H1 (cell line): ENCODE data around the gene SLIT3. TPM values are rescaled to one million over a fixed set of nuclear protein-coding genes. Genes with fewer than 3 reads are reported as not detected.
A peak's percentile ranks its signal among the peaks of the same experiment; 100 is the strongest.

ENCODE experiments used
- CTCF ChIA-PET: fragments of 300-600 bp; sonication (Branson Sonifier 250); formaldehyde crosslinking; loops from one replicate; lab custom pipeline; 2021; ENCODE audit not compliant: partially characterized antibody; lab: Charles Lee
- POLR2A ChIA-PET: fragments of 300-600 bp; sonication (Branson Sonifier 250); formaldehyde crosslinking; loops from one replicate; lab custom pipeline; 2021; ENCODE audit warnings: inconsistent platforms; ENCODE audit not compliant: partially characterized antibody; lab: Charles Lee
- DNase-seq, 2 experiments: peaks; one replicate each; pipeline versions ENCODE4 v3.0.0 to v3.0.0-alpha.2; 2010 to 2022; ENCODE audit warnings: low spot score in 2 of 2, low read depth in 1 of 2, mixed read lengths in 1 of 2
- FAIRE-seq: peaks from 2 replicates; lab custom pipeline; 2011; peaks lifted over from hg19 to GRCh38; lab: Jason Lieb, UNC
- H2AFZ ChIP-seq: 2 replicates; pipeline ENCODE4 v1.8.1; 2012; ENCODE audit warnings: low read length, inconsistent platforms
- H2AK5ac ChIP-seq: 2 replicates; pipeline ENCODE4 v1.6.1; 2013; ENCODE audit warnings: low read depth, low read length
- H2BK120ac ChIP-seq: replicated peaks from 2 replicates; pipeline ENCODE3; 2013; ENCODE audit warnings: low read depth, low read length, inconsistent platforms
- H2BK12ac ChIP-seq: 2 replicates; pipeline ENCODE4 v1.6.1; 2013; ENCODE audit warnings: low read depth, low read length
- H2BK15ac ChIP-seq: 2 replicates; pipeline ENCODE4 v1.6.1; 2013; ENCODE audit warnings: low read length
- H2BK20ac ChIP-seq: 2 replicates; pipeline ENCODE4 v1.6.1; 2013; ENCODE audit warnings: low read length
- H2BK5ac ChIP-seq: 2 replicates; pipeline ENCODE4 v1.6.1; 2013; ENCODE audit warnings: low read depth, low read length
- H3K14ac ChIP-seq: 2 replicates; pipeline ENCODE4 v1.6.1; 2013; ENCODE audit warnings: inconsistent platforms; ENCODE audit not compliant: insufficient read length
- H3K18ac ChIP-seq: 2 replicates; pipeline ENCODE4 v1.6.1; 2013; ENCODE audit warnings: low read length; ENCODE audit errors: extremely low read depth
- H3K23ac ChIP-seq: 2 replicates; pipeline ENCODE4 v1.6.1; 2013; ENCODE audit warnings: inconsistent platforms; ENCODE audit not compliant: insufficient read length
- H3K23me2 ChIP-seq: 2 replicates; pipeline ENCODE4 v1.6.1; 2013; ENCODE audit warnings: low read depth, low read length
- H3K27ac ChIP-seq: 2 replicates; pipeline ENCODE4 v1.6.1; 2011; ENCODE audit warnings: low read depth, low read length, inconsistent platforms
- H3K27me3 ChIP-seq, 4 experiments: replicated peaks in 1 of 4; 1 replicate in 1 of 4; 2 replicates in 3 of 4; pipeline versions ENCODE4 v1.6.1 to v1.8.1; 2011 to 2013; ENCODE audit warnings: low read length in 3 of 4, mild to moderate bottlenecking in 3 of 4, inconsistent platforms in 2 of 4, mixed read lengths in 2 of 4, moderate library complexity in 1 of 4; ENCODE audit not compliant: control insufficient read depth in 3 of 4, insufficient read depth in 3 of 4; ENCODE audit errors: extremely low read depth in 1 of 4
- H3K36me3 ChIP-seq, 4 experiments: 2 replicates each; pipeline versions ENCODE4 v1.6.1 to v1.8.1; 2011 to 2013; ENCODE audit warnings: mild to moderate bottlenecking in 4 of 4, low read length in 3 of 4, moderate library complexity in 2 of 4, control low read depth in 1 of 4, inconsistent platforms in 1 of 4; ENCODE audit not compliant: insufficient read depth in 4 of 4, control insufficient read depth in 2 of 4
- H3K4ac ChIP-seq: replicated peaks from 2 replicates; pipeline ENCODE3; 2013; ENCODE audit warnings: low read length, low read depth, mixed read lengths, inconsistent platforms; ENCODE audit not compliant: insufficient read length
- H3K4me1 ChIP-seq, 4 experiments: replicated peaks in 1 of 4; 1 replicate in 1 of 4; 2 replicates in 3 of 4; pipeline versions ENCODE4 v1.6.1 to v1.8.1; 2011 to 2013; ENCODE audit warnings: low read length in 3 of 4, inconsistent platforms in 2 of 4, mixed read lengths in 1 of 4; ENCODE audit not compliant: insufficient read depth in 4 of 4, control insufficient read depth in 3 of 4
- H3K4me2 ChIP-seq, 2 experiments: 2 replicates each; pipeline versions ENCODE4 v1.6.1 to v1.8.1; 2011 to 2013; ENCODE audit warnings: low read depth in 2 of 2, low read length in 2 of 2, control low read depth in 1 of 2, inconsistent platforms in 1 of 2, mild to moderate bottlenecking in 1 of 2; ENCODE audit not compliant: insufficient read depth in 1 of 2
- H3K4me3 ChIP-seq, 4 experiments: fragments of 200-600, 300-600 bp in 1 of 4; sonication (generic), shearing (Covaris generic), sonication (Bioruptor Twin) in 1 of 4; 2 replicates each; pipeline versions ENCODE4 v1.5.1 to v1.8.1; 2011 to 2016; ENCODE audit warnings: low read length in 4 of 4, low read depth in 3 of 4, control low read depth in 2 of 4, inconsistent platforms in 2 of 4, mild to moderate bottlenecking in 2 of 4, mixed read lengths in 1 of 4, moderate library complexity in 1 of 4; ENCODE audit not compliant: insufficient read depth in 2 of 4; ENCODE audit errors: extremely low read depth in 1 of 4
- H3K56ac ChIP-seq: replicated peaks from 2 replicates; pipeline ENCODE3; 2013; ENCODE audit warnings: low read depth, mild to moderate bottlenecking, mixed read lengths, low read length, inconsistent platforms; ENCODE audit not compliant: insufficient read length
- H3K79me1 ChIP-seq: 2 replicates; pipeline ENCODE4 v1.6.1; 2013; ENCODE audit warnings: low read depth, low read length, control low read depth
- H3K79me2 ChIP-seq, 2 experiments: 2 replicates each; pipeline versions ENCODE4 v1.6.1 to v1.8.1; 2012 to 2013; ENCODE audit warnings: low read length in 2 of 2, mild to moderate bottlenecking in 2 of 2, inconsistent platforms in 1 of 2; ENCODE audit not compliant: insufficient read depth in 2 of 2, control insufficient read depth in 1 of 2
- H3K9ac ChIP-seq, 4 experiments: replicated peaks in 1 of 4; 1 replicate in 1 of 4; 2 replicates in 3 of 4; pipeline versions ENCODE4 v1.6.1 to v1.8.1; 2011 to 2013; ENCODE audit warnings: low read depth in 3 of 4, low read length in 3 of 4, control low read depth in 2 of 4, mild to moderate bottlenecking in 2 of 4, moderate library complexity in 2 of 4, inconsistent platforms in 1 of 4; ENCODE audit errors: extremely low read depth in 1 of 4
- H3K9me3 ChIP-seq, 2 experiments: 2 replicates each; pipeline versions ENCODE4 v1.6.1 to v1.8.1; 2012 to 2013; ENCODE audit warnings: mild to moderate bottlenecking in 2 of 2, moderate library complexity in 2 of 2, control low read depth in 1 of 2, inconsistent platforms in 1 of 2, low read depth in 1 of 2, low read length in 1 of 2, mixed read lengths in 1 of 2; ENCODE audit not compliant: insufficient read depth in 2 of 2
- H4K20me1 ChIP-seq, 2 experiments: replicated peaks in 1 of 2; 2 replicates each; pipeline versions ENCODE3 to v1.8.1; 2011 to 2013; ENCODE audit warnings: inconsistent platforms in 2 of 2, low read length in 2 of 2, mild to moderate bottlenecking in 1 of 2; ENCODE audit not compliant: insufficient read depth in 2 of 2, control insufficient read depth in 1 of 2
- H4K5ac ChIP-seq: 2 replicates; pipeline ENCODE4 v1.6.1; 2013; ENCODE audit warnings: low read length, low read depth, mixed read lengths, inconsistent platforms; ENCODE audit not compliant: insufficient read length
- H4K8ac ChIP-seq: 2 replicates; pipeline ENCODE4 v1.8.0; 2013; ENCODE audit warnings: mild to moderate bottlenecking, moderate library complexity, low read length, inconsistent platforms; ENCODE audit not compliant: insufficient read depth; ENCODE audit errors: extremely low read depth
- H4K91ac ChIP-seq: replicated peaks from 2 replicates; pipeline ENCODE3; 2013; ENCODE audit warnings: low read length, mixed read lengths, inconsistent platforms; ENCODE audit not compliant: insufficient read length
- BCL11A ChIP-seq, 2 experiments: IDR thresholded peaks; one replicate each; pipeline ENCODE4 v1.6.1; 2011; ENCODE audit warnings: low read depth in 2 of 2, low read length in 2 of 2, mild to moderate bottlenecking in 2 of 2
- CHD2 ChIP-seq: IDR thresholded peaks from 2 replicates; pipeline ENCODE4 v1.6.1; 2012; ENCODE audit warnings: low read length, improper control_type of control experiment
- CREB1 ChIP-seq: IDR thresholded peaks from 2 replicates; pipeline ENCODE4 v1.6.1; 2012; ENCODE audit warnings: inconsistent platforms
- CTBP2 ChIP-seq: IDR thresholded peaks from 2 replicates; pipeline ENCODE4 v1.7.0; 2011; ENCODE audit warnings: borderline replicate concordance, mild to moderate bottlenecking, moderate library complexity, mixed read lengths, low read length; ENCODE audit not compliant: insufficient read depth, insufficient read length
- GTF2F1 ChIP-seq: IDR thresholded peaks from 2 replicates; pipeline ENCODE4 v1.6.1; 2012; ENCODE audit warnings: low read depth, low read length, improper control_type of control experiment, borderline replicate concordance
- JUN ChIP-seq: IDR thresholded peaks from 2 replicates; pipeline ENCODE4 v1.6.1; 2011; ENCODE audit warnings: low read depth, mild to moderate bottlenecking, improper control_type of control experiment, low read length
- MAFK ChIP-seq: IDR thresholded peaks from 2 replicates; pipeline ENCODE4 v1.6.1; 2012; ENCODE audit warnings: low read depth, mild to moderate bottlenecking, improper control_type of control experiment, low read length
- RFX5 ChIP-seq: IDR thresholded peaks from 2 replicates; pipeline ENCODE4 v1.6.1; 2011; ENCODE audit warnings: low read depth, low read length, improper control_type of control experiment, borderline replicate concordance
- SIN3A ChIP-seq, 2 experiments: IDR thresholded peaks in 1 of 2; conservative IDR thresholded peaks in 1 of 2; 2 replicates each; pipeline ENCODE4 v1.6.1; 2011 to 2012; ENCODE audit warnings: low read length in 2 of 2, improper control_type of control experiment in 1 of 2, low read depth in 1 of 2, mild to moderate bottlenecking in 1 of 2
- SIX5 ChIP-seq: IDR thresholded peaks from 2 replicates; pipeline ENCODE4 v1.6.1; 2011; ENCODE audit warnings: mild to moderate bottlenecking, low read depth, low read length
- SUZ12 ChIP-seq: fragments of 200-600 bp; sonication (generic); IDR thresholded peaks from 2 replicates; pipeline ENCODE4 v1.6.1; 2012; ENCODE audit warnings: mild to moderate bottlenecking, inconsistent platforms, low read length, moderate library complexity, mixed read lengths
- USF2 ChIP-seq: IDR thresholded peaks from 2 replicates; pipeline ENCODE4 v1.6.1; 2011; ENCODE audit warnings: low read length, improper control_type of control experiment
- YY1 ChIP-seq: IDR thresholded peaks from 2 replicates; pipeline ENCODE4 v1.6.1; 2011; ENCODE audit warnings: low read depth, mild to moderate bottlenecking, low read length
- WGBS, 2 experiments: shearing (Covaris generic) in 1 of 2; methylation state at CpG; one replicate each; pipeline versions ENCODE4 v1.1.6 to v1.1.7; 2013 to 2015; ENCODE audit warnings: low lambda C conversion rate in 2 of 2, mixed read lengths in 2 of 2, inconsistent platforms in 1 of 2, low coverage in 1 of 2, missing lambda C conversion rate in 1 of 2; ENCODE audit not compliant: insufficient replicate concordance in 2 of 2, insufficient coverage in 1 of 2, insufficient read length in 1 of 2; ENCODE audit errors: extremely low coverage in 1 of 2, missing lambda C conversion rate in 1 of 2; 5-methylcytosine and 5-hydroxymethylcytosine counted together
- polyA plus RNA-seq, 7 experiments: library from polyadenylated mRNA; depleted of rRNA in 3 of 7; stranded (reverse) in 5 of 7; unstranded in 2 of 7; fragments of >200 nt in 5 of 7; fragments of 200-250 nt in 2 of 7; gene quantifications; 1 replicate in 5 of 7; 2 replicates in 1 of 7; 4 replicates in 1 of 7; pipeline versions ENCODE4 v1.2.1 to v1.2.3, GENCODE V29; 2011 to 2013; ENCODE audit warnings: missing spikeins in 2 of 7, mixed read lengths in 2 of 7
- total RNA-seq: library from RNA; stranded (reverse); fragmentation: NEBNext Ultra II Directional; extraction: Animal tissue kit (Norgen Biotek cat#: 25700); gene quantifications from 2 replicates; pipeline ENCODE4 v1.2.1, GENCODE V29; 2021

Gene SLIT3
- total and polyA plus RNA-seq, 2 of the 8 experiments (the other 6 are each of a cell fraction or from before 2014, with no cell fraction given) = 1.1 to 1.2 TPM

- Histone ChIP-seq H3K4me3 (no peak overlapping the region), H2BK120ac (no peak overlapping the region), H3K23ac (no peak overlapping the region), H3K9ac (no peak overlapping the region), H4K8ac (no peak overlapping the region), H3K4me1 (peaks cover 2 to 9% (median 8%) of the 10 kb centered on the region in 4 experiments; a peak in 5 of 7 replicates), H3K36me3 (no peaks in the 10 kb centered on the region), H3K14ac (no peak overlapping the region), H4K91ac (no peak overlapping the region), H3K27ac (no peak overlapping the region), H3K79me1 (no peaks in the 10 kb centered on the region), H3K23me2 (no peaks in the 10 kb centered on the region), H3K79me2 (no peaks in the 10 kb centered on the region), H3K9me3 (peaks cover 0 to 2% of the 10 kb centered on the region in 2 experiments; a peak in 1 of 4 replicates), H3K18ac (no peak overlapping the region), H3K56ac (no peak overlapping the region), H3K27me3 (no peaks in the 10 kb centered on the region; a peak in 2 of 7 replicates), H4K20me1 (no peaks in the 10 kb centered on the region), H2AK5ac (no peak overlapping the region), H2BK12ac (peak overlapping the region; percentile 6; the same call in 1 of the 2 replicates), H3K4ac (no peak overlapping the region), H2BK5ac (no peak overlapping the region), H3K4me2 (no peak overlapping the region), H4K5ac (no peak overlapping the region), H2AFZ (no peak overlapping the region), H2BK15ac (no peak overlapping the region), H2BK20ac (no peak overlapping the region)
- ChIA-PET CTCF (interaction anchor here (0.7 kb wide), 1 partner anchor 203 kb away, joined by 3 read pairs; no protein-coding TSS in a partner anchor), POLR2A (no interaction called here)
- no peak for FAIRE-seq
- DNase-seq = no peak
- 91% methylated on average over 3 of the region's 3 CpGs; no CpG with 5 or more reads in 1 of the 2 experiments for WGBS, 2 experiments
- no peak for TF ChIP-seq BCL11A (IDR thresholded peaks at IDR 0.05; ENCODE audit: low read depth in 2 of 2, low read length in 2 of 2)
- no peak for TF ChIP-seq CREB1
- no peak for TF ChIP-seq SIN3A (conservative IDR thresholded peaks at IDR 0.05 in 1 of 2, IDR thresholded peaks at IDR 0.05 in 1 of 2; ENCODE audit: low read depth in 1 of 2, low read length in 2 of 2)
- no peak for TF ChIP-seq USF2
- TF ChIP-seq SIX5 = no peak
- no peak for TF ChIP-seq RFX5
- no peak for TF ChIP-seq CTBP2
- no peak for TF ChIP-seq GTF2F1
- no peak for TF ChIP-seq CHD2
- TF ChIP-seq SUZ12 = no peak
- no peak for TF ChIP-seq YY1
- no peak for TF ChIP-seq MAFK
- TF ChIP-seq JUN = no peak
These were observed 174.4 kb downstream of the SLIT3 start for GRCh38 chr5:169126481-169127021.
